Sigmoid colon (tissue), 4 donors: Measurements from ENCODE around the gene CNGB1.

ENCODE experiments used
- EP300 ChIP-seq, 4 donors: sonication (generic); formaldehyde crosslinking; IDR thresholded peaks; one replicate each; pipeline ENCODE4 v1.6.1; 2017; ENCODE audit warnings: antibody characterized with exemption in 4 of 4
- POLR2A ChIP-seq, 2 donors: fragments of 450-650 bp; IDR thresholded peaks; one replicate each; pipeline ENCODE4 v1.6.1; 2016; ENCODE audit warnings: antibody characterized with exemption in 2 of 2, mild to moderate bottlenecking in 2 of 2, moderate library complexity in 2 of 2
- POLR2AphosphoS5 ChIP-seq, 4 donors: sonication (generic); formaldehyde crosslinking; IDR thresholded peaks; one replicate each; pipeline ENCODE4 v1.6.1; 2017; ENCODE audit warnings: antibody characterized with exemption in 4 of 4
- TF ChIP-seq, protein P1 (sequence below), 4 experiments: fragments of 450-650 bp in 3 of 4; fragments of 200-600 bp in 1 of 4; IDR thresholded peaks; one replicate each; pipeline ENCODE4 v1.5.1; 2016 to 2019; ENCODE audit warnings: antibody characterized with exemption in 4 of 4, mild to moderate bottlenecking in 3 of 4, moderate library complexity in 2 of 4

- TF ChIP-seq, protein P1, sequence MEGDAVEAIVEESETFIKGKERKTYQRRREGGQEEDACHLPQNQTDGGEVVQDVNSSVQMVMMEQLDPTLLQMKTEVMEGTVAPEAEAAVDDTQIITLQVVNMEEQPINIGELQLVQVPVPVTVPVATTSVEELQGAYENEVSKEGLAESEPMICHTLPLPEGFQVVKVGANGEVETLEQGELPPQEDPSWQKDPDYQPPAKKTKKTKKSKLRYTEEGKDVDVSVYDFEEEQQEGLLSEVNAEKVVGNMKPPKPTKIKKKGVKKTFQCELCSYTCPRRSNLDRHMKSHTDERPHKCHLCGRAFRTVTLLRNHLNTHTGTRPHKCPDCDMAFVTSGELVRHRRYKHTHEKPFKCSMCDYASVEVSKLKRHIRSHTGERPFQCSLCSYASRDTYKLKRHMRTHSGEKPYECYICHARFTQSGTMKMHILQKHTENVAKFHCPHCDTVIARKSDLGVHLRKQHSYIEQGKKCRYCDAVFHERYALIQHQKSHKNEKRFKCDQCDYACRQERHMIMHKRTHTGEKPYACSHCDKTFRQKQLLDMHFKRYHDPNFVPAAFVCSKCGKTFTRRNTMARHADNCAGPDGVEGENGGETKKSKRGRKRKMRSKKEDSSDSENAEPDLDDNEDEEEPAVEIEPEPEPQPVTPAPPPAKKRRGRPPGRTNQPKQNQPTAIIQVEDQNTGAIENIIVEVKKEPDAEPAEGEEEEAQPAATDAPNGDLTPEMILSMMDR (IDR thresholded peaks at IDR 0.05), result no peak
- TF ChIP-seq EP300 (IDR thresholded peaks at IDR 0.05) (no peak), POLR2A (IDR thresholded peaks at IDR 0.05) (no peak), POLR2AphosphoS5 (IDR thresholded peaks at IDR 0.05) (no peak)
Measured at GRCh38 chr16:57984443-57985203, 13.7 kb upstream of the CNGB1 start.
